Endodermal cell (in vitro differentiated cells): ENCODE measurements around the gene CTLA4. TPM values are rescaled to one million over a fixed set of nuclear protein-coding genes. Genes with fewer than 3 reads are reported as not detected.

Source experiments
- DNase-seq: peaks from one replicate; pipeline ENCODE4 v3.0.0-alpha.2; 2017
- H3K27ac ChIP-seq: 2 replicates; pipeline ENCODE4 v1.5.1; 2013; ENCODE audit warnings: mild to moderate bottlenecking, low read depth, low read length, moderate library complexity
- H3K27me3 ChIP-seq: 2 replicates; pipeline ENCODE4 v1.6.1; 2013; ENCODE audit warnings: mild to moderate bottlenecking, low read length, moderate library complexity; ENCODE audit not compliant: insufficient read depth, control insufficient read depth, poor library complexity, severe bottlenecking
- H3K36me3 ChIP-seq: 2 replicates; pipeline ENCODE4 v1.7.0; 2013; ENCODE audit warnings: mild to moderate bottlenecking, low read length, moderate library complexity; ENCODE audit not compliant: control insufficient read depth, insufficient read depth
- H3K4me1 ChIP-seq: one replicate; pipeline ENCODE4 v1.7.0; 2013; ENCODE audit warnings: low read length; ENCODE audit not compliant: control insufficient read depth, insufficient read depth
- H3K4me3 ChIP-seq: 2 replicates; pipeline ENCODE4 v1.5.1; 2013; ENCODE audit warnings: mild to moderate bottlenecking, low read length, moderate library complexity
- H3K9ac ChIP-seq: 2 replicates; pipeline ENCODE4 v1.6.1; 2013; ENCODE audit warnings: mild to moderate bottlenecking, low read length, moderate library complexity; ENCODE audit not compliant: poor library complexity, severe bottlenecking; ENCODE audit errors: extremely low read depth
- H3K9me3 ChIP-seq: 2 replicates; pipeline ENCODE4 v1.6.1; 2013; ENCODE audit warnings: mild to moderate bottlenecking, low read length, moderate library complexity; ENCODE audit not compliant: control insufficient read depth
- H3K27ac Mint-ChIP-seq: 2 replicates; pipeline ENCODE4 v1.8.0; 2020; ENCODE audit warnings: mixed read lengths
- H3K27me3 Mint-ChIP-seq: 2 replicates; pipeline ENCODE4 v1.8.0; 2021; ENCODE audit warnings: mild to moderate bottlenecking, mixed read lengths; ENCODE audit not compliant: insufficient read depth
- H3K36me3 Mint-ChIP-seq: 2 replicates; pipeline ENCODE4 v1.8.0; 2020; ENCODE audit warnings: low read depth, mixed read lengths
- H3K4me1 Mint-ChIP-seq: 2 replicates; pipeline ENCODE4 v1.8.0; 2020; ENCODE audit warnings: mixed read lengths
- H3K4me3 Mint-ChIP-seq: 2 replicates; pipeline ENCODE4 v1.8.0; 2020; ENCODE audit warnings: mild to moderate bottlenecking, moderate library complexity, mixed read lengths
- H3K9me3 Mint-ChIP-seq: 2 replicates; pipeline ENCODE4 v1.8.0; 2020; ENCODE audit warnings: mild to moderate bottlenecking, mixed read lengths
- WGBS, 2 experiments: methylation state at CpG; one replicate each; pipeline versions ENCODE4 v1.1.5 to v1.1.7; 2013; ENCODE audit warnings: missing lambda C conversion rate in 2 of 2, mixed read lengths in 1 of 2; ENCODE audit not compliant: insufficient coverage in 1 of 2, insufficient read length in 1 of 2; 5-methylcytosine and 5-hydroxymethylcytosine counted together
- total RNA-seq, 2 donors: library from RNA; stranded (reverse); fragmentation: NEBNext Ultra II Directional in 1 of 2; extraction: Animal tissue kit (Norgen Biotek cat#: 25700) in 1 of 2; gene quantifications; 2 replicates in 1 of 2; 3 replicates in 1 of 2; pipeline ENCODE4 v1.2.1, GENCODE V29; 2021
- TF ChIP-seq, protein P1 (sequence below): fragments of 200-600 bp; sonication (generic); conservative IDR thresholded peaks from 2 replicates; pipeline ENCODE4 v1.5.0; 2021; ENCODE audit warnings: antibody characterized with exemption, mild to moderate bottlenecking

The CTLA4 gene
- total RNA-seq, 2 donors from 2014 or later = not detected

DNA sequence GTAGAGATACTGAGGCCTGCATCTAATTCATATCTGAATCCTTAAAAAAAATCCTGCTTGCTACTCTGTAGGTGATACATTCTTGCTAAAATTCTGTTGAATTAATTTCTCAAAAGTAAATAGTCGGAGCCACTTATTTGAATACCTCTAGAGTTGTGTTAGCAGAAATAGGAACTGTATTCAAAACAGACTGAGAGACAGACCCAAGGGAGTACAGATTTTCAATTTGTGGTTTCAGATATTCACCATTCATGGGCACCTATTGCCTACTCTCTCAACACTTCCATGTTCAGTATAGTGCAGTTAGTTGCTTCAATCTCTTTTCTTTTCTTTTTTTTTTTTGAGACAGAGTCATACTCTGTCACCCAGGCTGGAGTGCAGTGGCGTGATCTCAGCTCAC is 46.6 kb upstream of the CTLA4 start:
- Mint-ChIP-seq H3K4me3 (no peak overlapping the region), H3K27ac (no peak overlapping the region), H3K36me3 (no peaks in the 10 kb centered on the region), H3K27me3 (peaks cover 39% of the 10 kb centered on the region), H3K9me3 (no peaks in the 10 kb centered on the region), H3K4me1 (peaks cover 16% of the 10 kb centered on the region)
- H3K4me3 ChIP-seq = no peak overlapping the region
- no peaks in the 10 kb centered on the region for H3K9me3 ChIP-seq
- H3K4me1 ChIP-seq = peaks cover 3% of the 10 kb centered on the region
- TF ChIP-seq, protein P1, sequence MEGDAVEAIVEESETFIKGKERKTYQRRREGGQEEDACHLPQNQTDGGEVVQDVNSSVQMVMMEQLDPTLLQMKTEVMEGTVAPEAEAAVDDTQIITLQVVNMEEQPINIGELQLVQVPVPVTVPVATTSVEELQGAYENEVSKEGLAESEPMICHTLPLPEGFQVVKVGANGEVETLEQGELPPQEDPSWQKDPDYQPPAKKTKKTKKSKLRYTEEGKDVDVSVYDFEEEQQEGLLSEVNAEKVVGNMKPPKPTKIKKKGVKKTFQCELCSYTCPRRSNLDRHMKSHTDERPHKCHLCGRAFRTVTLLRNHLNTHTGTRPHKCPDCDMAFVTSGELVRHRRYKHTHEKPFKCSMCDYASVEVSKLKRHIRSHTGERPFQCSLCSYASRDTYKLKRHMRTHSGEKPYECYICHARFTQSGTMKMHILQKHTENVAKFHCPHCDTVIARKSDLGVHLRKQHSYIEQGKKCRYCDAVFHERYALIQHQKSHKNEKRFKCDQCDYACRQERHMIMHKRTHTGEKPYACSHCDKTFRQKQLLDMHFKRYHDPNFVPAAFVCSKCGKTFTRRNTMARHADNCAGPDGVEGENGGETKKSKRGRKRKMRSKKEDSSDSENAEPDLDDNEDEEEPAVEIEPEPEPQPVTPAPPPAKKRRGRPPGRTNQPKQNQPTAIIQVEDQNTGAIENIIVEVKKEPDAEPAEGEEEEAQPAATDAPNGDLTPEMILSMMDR = no peak
- H3K27me3 ChIP-seq = peaks cover 26% of the 10 kb centered on the region
- H3K27ac ChIP-seq = no peak overlapping the region
- DNase-seq = no peak
- WGBS, 2 experiments = 94 to 100% methylated on average over 1 to 2 of the region's 2 CpGs
- H3K36me3 ChIP-seq = no peaks in the 10 kb centered on the region
- H3K9ac ChIP-seq = no peak overlapping the region

DNA sequence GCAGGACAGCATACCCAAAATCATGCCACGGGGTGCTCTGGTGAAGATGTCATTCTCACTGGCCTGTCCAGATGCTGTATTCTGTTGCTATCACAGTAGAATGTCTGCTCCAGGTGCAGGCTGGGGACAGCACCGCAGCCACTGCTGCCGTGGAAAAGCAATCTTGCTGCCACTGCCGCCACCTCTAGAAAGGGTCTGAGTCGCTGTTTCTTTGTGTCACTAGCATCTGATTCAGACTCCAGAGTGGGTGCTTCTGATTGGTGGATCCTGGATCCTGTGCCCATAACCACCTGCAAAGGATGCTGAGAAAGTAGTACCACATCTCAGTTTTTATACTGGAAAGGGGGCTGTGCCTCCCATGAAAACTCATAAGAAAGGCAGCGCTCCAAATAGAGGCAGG is 45.3 kb upstream of the CTLA4 start:
- Mint-ChIP-seq H3K4me3 (no peak overlapping the region), H3K4me1 (peaks cover 16% of the 10 kb centered on the region), H3K27me3 (peaks cover 28% of the 10 kb centered on the region), H3K36me3 (peaks cover 2% of the 10 kb centered on the region), H3K9me3 (peaks cover 5% of the 10 kb centered on the region), H3K27ac (no peak overlapping the region)
- no peak overlapping the region for H3K9ac ChIP-seq
- no peaks in the 10 kb centered on the region for H3K36me3 ChIP-seq
- H3K27me3 ChIP-seq = peaks cover 13% of the 10 kb centered on the region
- H3K27ac ChIP-seq = no peak overlapping the region
- peaks cover 7% of the 10 kb centered on the region for H3K9me3 ChIP-seq
- no peak for DNase-seq
- H3K4me3 ChIP-seq = no peak overlapping the region
- TF ChIP-seq, protein P1 = no peak
- 92 to 97% methylated on average over 6 of the region's 6 CpGs for WGBS, 2 experiments
- peaks cover 3% of the 10 kb centered on the region for H3K4me1 ChIP-seq

DNA sequence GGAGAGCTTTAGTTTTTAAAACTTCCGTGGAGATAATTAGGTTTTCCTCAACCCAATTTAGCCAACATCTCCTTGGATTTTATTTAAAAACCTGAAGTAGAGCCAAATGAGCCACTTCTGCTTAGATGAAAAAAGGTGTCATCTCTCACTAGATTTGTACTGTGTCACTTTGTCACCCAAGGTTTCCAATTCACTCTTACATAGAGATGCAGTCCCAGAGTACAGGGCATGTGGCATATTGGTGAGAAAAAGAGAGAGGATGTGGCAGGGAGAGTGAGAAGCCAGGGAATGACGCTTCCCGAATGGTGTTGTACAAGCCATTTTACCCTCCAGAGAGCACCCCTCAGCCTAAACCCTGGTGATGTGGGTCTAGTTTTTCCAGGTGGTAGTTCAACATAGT is 44.4 kb upstream of the CTLA4 start:
- Histone ChIP-seq H3K27ac (no peak overlapping the region), H3K4me1 (peaks cover 3% of the 10 kb centered on the region), H3K27me3 (peaks cover 4% of the 10 kb centered on the region), H3K36me3 (no peaks in the 10 kb centered on the region), H3K9me3 (peaks cover 8% of the 10 kb centered on the region), H3K9ac (no peak overlapping the region), H3K4me3 (no peak overlapping the region)
- WGBS, 2 experiments = 99 to 100% methylated on average over 2 to 3 of the region's 3 CpGs
- no peak for DNase-seq
- H3K9me3 Mint-ChIP-seq = peaks cover 11% of the 10 kb centered on the region
- TF ChIP-seq, protein P1 = no peak
- H3K4me1 Mint-ChIP-seq = peaks cover 16% of the 10 kb centered on the region
- H3K4me3 Mint-ChIP-seq = no peak overlapping the region
- H3K36me3 Mint-ChIP-seq = peaks cover 2% of the 10 kb centered on the region
- peaks cover 19% of the 10 kb centered on the region for H3K27me3 Mint-ChIP-seq
- H3K27ac Mint-ChIP-seq = no peak overlapping the region
